GM18505 (cell line): ENCODE data around the gene DALRD3.

Source experiments
- ATAC-seq: cut with Tn5 transposase; IDR thresholded peaks from one replicate; pipeline ENCODE4 v1.9.1; 2021; ENCODE audit not compliant: unreplicated experiment
- POLR2A ChIP-seq: IDR thresholded peaks from 4 replicates; pipeline ENCODE4 v1.6.1; 2011; ENCODE audit warnings: borderline replicate concordance; ENCODE audit not compliant: insufficient read depth, insufficient read length; ENCODE audit errors: extremely low read depth

DALRD3 gene

DNA sequence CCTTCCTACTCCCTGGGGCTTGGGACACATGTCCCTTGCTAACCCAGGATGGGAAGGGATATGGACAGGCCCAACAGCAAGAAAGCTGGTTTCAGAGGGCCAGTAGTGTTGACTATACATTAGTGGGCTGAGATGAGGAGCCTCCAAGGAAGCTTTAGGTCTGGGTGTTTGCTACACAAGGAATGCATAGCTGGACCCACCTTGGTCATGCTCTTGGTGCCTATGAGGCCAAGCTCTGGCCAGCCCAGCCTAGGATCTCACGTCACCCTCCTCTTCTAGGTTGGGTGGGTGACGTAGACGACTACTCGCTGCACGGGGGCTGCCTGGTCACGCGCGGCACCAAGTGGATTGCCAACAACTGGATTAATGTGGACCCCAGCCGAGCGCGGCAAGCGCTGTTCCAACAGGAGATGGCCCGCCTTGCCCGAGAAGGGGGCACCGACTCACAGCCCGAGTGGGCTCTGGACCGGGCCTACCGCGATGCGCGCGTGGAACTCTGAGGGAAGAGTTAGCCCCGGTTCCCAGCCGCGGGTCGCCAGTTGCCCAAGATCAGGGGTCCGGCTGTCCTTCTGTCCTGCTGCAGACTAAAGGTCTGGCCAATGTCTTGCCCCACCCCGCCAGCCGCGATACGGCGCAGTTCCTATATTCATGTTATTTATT is 11.8 kb downstream of the DALRD3 start:
- ATAC-seq, result peak; percentile 2
- TF ChIP-seq POLR2A, result no peak

DNA sequence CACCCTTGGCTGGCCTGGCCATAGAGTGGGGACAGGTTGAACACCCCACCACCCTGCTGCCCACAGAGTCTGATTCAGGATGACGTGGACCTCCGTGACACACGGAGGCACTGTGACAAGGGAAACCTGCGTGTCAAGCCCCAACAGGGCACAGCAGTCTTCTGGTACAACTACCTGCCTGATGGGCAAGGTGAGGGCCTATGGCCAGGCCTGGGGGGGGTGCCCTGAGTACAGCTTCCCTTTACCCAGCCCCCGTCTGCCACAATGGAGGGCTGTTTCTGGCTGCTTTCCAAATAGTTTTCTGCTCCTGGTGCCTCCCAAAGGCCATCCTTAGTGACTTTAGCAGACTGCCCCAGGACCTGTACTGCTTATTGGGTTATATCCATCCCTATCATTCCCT is 12.4 kb downstream of the DALRD3 start:
- no peak for TF ChIP-seq POLR2A
- no peak for ATAC-seq

DNA sequence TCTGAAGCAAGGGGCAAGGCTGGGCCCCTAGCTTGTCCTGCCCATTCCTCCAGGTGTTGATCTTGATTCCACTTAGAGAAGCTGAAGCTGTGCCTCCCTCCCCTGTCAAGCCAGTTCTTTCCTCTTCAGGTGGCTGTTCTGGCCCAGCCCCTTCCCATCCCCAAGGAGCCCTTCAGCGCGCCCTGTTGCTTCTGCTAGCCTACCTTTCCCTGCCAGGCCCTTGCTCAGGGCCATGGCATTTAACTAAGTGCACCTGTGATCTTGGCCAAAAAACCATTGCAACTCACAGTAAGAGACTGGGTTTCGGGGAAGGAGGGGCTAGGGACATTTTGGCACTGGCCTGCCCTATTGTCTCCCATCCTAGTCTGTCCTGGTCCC is 13.1 kb downstream of the DALRD3 start:
- TF ChIP-seq POLR2A, result no peak
- no peak for ATAC-seq

DNA sequence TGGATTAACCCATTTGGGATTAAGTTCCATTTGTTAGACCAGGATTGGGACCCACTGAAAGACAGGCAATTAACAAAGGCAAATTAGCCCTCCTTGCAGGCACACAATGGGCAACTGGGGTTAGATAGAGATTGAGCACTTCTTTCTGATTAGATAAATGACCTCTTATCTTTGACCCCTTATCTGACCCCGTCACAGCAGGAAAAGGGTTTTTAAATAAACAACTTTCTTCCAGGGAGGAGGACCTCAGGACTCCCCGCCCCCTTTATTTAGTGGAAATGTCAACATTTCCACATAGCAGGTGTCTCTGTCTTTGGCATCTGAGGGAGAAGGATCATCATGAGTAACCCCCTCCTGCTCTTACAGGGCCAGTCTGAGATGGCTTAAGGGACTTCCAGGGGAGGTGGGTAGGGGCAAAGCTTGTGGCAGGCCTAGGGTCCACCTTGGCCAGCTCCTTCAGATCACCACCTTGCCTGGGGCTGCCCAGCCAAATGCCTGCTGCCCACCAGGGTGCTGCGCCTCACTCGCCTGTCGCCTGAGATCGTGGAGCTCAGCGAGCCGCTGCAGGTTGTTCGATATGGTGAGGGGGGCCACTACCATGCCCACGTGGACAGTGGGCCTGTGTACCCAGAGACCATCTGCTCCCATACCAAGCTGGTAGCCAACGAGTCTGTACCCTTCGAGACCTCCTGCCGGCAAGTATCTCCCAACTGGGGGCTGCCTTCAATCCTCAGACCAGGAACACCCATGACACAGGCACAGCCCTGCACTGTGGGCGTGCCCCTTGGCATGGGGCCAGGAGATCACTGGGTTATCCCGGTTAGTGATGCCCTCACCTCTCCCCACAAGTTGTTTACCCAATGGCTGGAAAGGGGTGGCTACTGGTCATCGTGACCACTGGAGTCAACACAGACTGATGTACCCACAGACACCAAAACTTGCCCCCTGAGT is 13.8 kb downstream of the DALRD3 start:
- ATAC-seq, result no peak
- TF ChIP-seq POLR2A, result no peak

DNA sequence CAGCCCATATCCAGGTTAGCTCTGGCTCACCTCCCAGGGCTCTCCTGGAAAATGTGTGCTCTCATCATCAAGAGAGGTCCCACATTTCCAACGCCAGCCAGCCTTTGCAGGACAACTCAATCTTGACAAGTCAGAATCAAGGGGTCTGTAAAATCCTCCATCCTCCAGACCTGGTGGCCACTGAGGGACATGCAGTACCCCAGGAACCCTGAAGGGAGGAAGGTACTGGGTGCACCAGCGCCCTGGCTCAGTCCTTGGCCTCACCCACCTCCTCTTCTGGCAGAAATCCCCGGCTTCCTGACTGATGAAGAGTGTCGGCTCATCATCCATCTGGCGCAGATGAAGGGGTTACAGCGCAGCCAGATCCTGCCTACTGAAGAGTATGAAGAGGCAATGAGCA is 17.2 kb downstream of the DALRD3 start:
- no peak for ATAC-seq
- no peak for TF ChIP-seq POLR2A

DNA sequence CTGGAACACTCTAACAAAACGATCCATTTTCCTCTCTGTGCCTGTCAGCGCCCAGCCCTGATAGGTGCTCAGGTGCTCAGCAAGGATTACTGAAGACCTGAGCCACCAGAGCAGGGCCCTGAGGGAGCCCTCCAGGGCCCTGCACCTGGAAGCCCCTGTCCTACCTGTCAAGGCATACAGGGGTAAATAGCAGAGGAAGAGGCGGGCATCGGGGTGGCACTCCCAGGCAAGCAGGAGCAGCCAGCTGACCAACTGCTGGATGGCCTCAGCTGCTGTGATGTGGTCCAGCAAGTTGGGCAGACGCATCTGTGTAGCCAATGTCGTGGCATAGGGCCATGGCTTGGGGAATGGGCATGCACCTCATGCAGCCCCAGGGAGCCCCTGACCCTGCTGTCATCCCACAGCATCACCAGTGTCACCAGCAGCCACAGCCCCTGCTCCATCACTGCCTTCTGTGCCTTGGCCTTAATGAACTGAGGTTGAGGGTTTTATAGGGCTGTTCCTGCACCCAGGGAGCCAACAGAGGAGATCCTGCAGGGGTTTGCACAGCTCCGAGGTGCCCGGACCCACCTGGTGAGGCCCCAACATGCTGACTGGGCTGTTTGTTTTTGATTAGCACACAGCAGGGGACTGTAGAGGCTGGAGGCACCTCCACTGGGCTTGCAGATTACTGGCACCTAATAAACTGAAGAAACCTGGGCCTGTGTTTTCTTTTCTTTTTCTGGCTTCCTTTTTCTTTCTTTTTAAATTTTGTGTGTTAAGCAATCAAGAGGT is 19.1 kb downstream of the DALRD3 start:
- no peak for ATAC-seq
- no peak for TF ChIP-seq POLR2A

DNA sequence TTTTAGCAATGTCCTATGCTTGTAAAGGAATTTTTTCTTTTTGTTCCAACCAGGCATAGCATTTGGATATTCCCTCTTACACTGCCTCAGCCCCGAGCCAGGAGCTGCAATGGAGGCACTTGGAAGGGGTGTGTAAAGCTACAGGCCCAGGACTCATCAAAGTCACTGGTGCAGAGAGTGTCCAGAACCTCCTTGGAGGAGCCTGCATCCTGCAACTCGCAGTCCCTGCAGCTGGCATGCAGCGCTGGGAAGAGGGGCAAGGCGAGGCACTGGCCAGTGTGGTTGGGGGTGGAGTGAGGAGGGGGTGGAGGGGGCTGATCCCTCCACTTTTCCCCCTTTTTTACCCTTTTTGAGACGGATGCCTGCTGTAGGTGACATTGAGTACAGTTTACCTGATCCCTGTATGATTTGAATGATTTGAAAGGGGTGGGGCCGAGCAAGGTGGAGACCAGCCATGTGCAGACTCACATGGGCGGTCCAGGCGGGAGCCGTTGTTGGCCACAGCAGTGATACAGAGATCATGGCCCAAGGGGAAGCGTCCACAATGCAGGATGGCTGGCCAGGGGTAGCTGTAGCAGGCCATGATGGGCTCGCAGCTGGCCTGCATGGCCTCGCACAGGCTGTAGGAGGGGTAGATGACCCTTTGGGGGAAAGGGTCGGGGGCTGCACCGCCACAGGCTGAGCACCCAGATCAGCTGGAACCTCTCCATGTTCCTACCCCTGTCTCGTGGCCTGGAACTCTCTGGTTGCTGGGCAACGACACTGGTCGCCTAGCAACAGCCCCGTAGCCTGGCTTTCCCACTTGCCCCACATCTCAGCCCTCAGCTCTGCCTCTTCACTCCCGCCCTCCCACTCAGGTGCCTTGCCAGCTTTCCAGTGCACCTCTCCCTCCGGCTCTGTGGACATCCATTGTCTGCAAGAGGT is 20.4 kb downstream of the DALRD3 start:
- no peak for ATAC-seq

DNA sequence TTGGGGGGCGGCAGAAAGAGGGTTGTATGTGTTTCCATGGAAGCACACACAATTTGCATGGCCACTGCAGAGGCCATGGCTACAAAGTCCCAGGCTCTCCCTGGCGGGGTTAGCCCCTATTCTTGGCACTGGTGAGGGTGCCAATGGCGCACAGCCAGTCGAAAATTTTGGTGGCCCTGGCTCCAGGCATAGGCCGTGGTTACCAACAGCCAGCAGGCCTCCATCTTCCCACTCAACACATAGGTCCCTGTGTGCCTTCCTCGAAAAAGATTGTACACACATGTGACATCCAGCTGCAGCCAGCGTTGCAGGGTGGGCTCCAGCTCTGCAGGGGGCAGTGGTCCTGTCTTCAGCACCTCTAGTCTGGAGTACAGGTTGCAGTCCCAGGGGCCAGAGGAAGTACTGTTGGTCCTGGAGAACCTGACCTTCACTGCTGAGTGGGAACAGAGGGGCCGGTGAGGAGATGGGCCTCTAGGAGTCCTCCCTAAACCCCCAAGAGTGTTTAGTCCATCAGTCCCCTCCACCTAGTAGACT is 21.2 kb downstream of the DALRD3 start:
- no peak for ATAC-seq
- TF ChIP-seq POLR2A, result no peak

More for the DNA sequence above, 20.4 kb downstream of the DALRD3 start:
- TF ChIP-seq POLR2A, result no peak

DNA sequence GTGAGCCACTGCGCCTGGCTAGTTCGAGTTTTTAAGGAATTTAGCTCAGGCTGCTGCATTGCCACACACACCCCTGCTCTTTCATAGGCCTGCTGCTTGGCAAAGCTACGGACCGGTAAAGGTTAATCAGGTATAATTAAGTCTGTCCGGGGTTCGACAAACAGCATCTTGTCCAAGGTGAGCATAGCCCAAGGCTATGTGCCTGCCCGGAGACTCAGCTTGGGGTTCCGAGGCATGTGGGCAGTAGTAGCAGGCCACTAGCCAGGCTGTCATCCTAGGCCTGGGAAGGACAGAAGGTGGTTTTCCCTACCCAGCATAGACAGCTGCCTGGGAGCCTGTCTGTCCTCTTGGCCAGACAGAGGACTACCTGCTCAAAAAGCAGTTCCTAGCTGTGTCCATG is 21.7 kb downstream of the DALRD3 start:
- ATAC-seq, result no peak
- TF ChIP-seq POLR2A, result no peak

DNA sequence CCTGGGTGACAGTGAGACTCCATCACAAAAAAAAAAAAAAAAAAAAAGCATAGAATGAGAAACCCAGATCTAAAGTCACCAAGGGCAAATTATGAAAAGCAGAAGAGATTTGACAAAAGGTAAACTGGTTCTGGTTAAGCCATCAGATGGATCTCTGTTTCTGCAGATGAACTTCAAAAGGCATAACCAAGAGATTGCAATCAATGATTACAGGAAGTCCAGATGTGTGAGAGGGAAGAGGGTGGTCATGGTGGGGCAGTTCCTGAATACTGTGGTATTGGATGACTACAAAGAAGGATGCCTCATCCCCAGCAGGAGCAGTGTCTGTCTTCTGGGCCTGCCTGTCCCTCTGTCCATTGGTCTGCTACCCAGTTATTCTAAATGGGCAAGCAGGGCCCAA is 24.5 kb downstream of the DALRD3 start:
- ATAC-seq, result no peak
- TF ChIP-seq POLR2A, result no peak

DNA sequence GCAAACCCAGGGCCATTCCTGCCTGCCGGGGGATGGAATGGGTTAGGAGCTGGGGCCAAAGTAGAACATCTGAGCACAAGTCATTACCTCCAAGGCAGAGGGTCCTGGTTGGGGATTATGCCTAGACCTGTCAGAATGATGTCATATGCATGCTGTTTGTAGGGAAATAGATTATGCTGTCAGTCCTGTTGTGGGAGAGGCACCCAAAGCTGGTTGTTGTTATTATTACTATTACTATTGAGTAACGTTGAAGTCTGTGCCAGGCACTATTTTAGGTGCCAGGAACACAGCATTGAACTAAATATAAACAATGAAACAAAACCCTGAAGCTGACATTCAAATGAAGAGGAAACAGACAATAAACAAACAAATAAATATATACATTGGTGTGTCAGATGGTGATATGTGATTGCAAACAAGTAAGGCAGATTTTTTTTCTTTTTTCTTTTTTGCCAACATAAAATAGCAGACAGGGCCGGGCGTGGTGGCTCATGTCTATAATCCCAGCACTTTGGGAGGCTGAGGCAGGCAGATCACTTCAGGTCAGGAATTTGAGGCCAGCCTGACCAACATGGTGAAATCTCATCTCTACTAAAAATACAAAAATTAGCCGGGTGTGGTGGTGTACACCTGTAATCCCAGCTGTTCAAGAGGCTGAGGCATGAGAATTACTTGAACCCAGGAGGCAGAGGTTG is 26.4 kb downstream of the DALRD3 start:
- TF ChIP-seq POLR2A, result no peak
- no peak for ATAC-seq

DNA sequence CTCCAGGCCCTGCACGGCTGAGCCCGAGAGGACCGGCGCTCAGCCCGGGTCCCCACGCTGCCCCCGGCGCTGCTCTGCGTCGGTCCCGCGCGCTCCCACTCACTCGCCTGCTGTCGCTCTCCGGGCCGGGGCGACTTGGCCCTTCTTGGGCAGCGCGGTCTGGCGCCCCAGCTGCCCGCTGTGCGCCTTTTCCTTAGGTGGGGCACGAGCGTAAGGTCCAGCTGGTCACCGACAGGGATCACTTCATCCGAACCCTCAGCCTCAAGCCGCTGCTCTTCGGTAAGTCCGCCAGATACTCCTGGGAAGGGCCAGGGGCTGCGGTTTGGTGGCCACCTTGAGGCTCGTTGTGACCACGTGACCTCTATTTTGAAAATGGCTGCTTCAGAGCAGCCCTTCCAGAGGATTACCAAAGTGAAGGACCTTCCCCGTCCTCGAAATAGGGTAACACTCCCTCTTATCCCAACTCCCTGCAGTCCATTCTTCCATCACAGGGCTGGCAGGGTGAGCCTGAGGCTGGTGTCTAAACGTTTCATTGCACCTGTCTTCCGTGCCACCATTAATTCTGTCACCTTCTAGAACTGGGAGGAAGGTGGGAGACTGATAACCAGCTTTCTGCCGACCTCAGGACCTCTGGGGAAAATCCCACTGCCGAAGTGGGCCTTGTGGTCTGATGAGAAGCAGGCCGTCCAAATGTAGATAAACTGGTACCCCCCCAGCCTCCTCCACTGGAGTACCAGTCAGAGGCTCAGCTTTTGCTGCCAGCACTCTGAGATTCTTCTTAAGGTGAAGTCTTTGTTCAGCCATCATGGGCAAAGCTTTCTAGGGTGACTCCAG is 27.5 kb downstream of the DALRD3 start:
- peak; percentile 13 for ATAC-seq
- TF ChIP-seq POLR2A, result peak; percentile 48
